DMS53 (cell line): ENCODE data around the gene AAMP.
A peak's percentile ranks its signal among the peaks of the same experiment; 100 is the strongest.

Source experiments
- DNase-seq: peaks from one replicate; lab custom pipeline; 2025; lab: John Stamatoyannopoulos, UW

The AAMP gene

GRCh38 chr2:218260166-218260565 is 9.8 kb downstream of the AAMP start:
- no peak for DNase-seq

GRCh38 chr2:218259099-218259961 is 10.6 kb downstream of the AAMP start:
- no peak for DNase-seq

- peak; percentile 34 for DNase-seq
Measured at GRCh38 chr2:218257390-218257981, 12.5 kb downstream of the AAMP start.

- no peak for DNase-seq
Measured at GRCh38 chr2:218256612-218257350, 13.2 kb downstream of the AAMP start.

GRCh38 chr2:218255446-218255845 is 14.5 kb downstream of the AAMP start:
- DNase-seq = no peak

- DNase-seq = no peak
Measured at GRCh38 chr2:218253232-218253625, 16.7 kb downstream of the AAMP start.

- DNase-seq = no peak
Measured at GRCh38 chr2:218252509-218253231, 17.3 kb downstream of the AAMP start.

- DNase-seq = no peak
Measured at GRCh38 chr2:218249691-218250090, 20.2 kb downstream of the AAMP start.

- DNase-seq = peak; percentile 22
Measured at GRCh38 chr2:218245214-218245613, 24.7 kb downstream of the AAMP start.

- DNase-seq = no peak
Measured at GRCh38 chr2:218244665-218245064, 25.3 kb downstream of the AAMP start.

- no peak for DNase-seq
Measured at GRCh38 chr2:218244204-218244603, 25.7 kb downstream of the AAMP start.

GRCh38 chr2:218238887-218239286 is 31.1 kb downstream of the AAMP start:
- DNase-seq = no peak

- no peak for DNase-seq
Measured at GRCh38 chr2:218236829-218237228, 33.1 kb downstream of the AAMP start.

- no peak for DNase-seq
Measured at GRCh38 chr2:218235017-218235416, 34.9 kb downstream of the AAMP start.

- DNase-seq = no peak
Measured at GRCh38 chr2:218234521-218234920, 35.4 kb downstream of the AAMP start.

GRCh38 chr2:218233543-218233942 is 36.4 kb downstream of the AAMP start:
- no peak for DNase-seq

- DNase-seq = peak; percentile 31
Measured at GRCh38 chr2:218230882-218231281, 39.1 kb downstream of the AAMP start.

- no peak for DNase-seq
Measured at GRCh38 chr2:218229851-218230250, 40.1 kb downstream of the AAMP start.

GRCh38 chr2:218229239-218229638 is 40.7 kb downstream of the AAMP start:
- DNase-seq = no peak

GRCh38 chr2:218228366-218229090 is 41.4 kb downstream of the AAMP start:
- no peak for DNase-seq

- no peak for DNase-seq
Measured at GRCh38 chr2:218226903-218227302, 43.0 kb downstream of the AAMP start.

GRCh38 chr2:218224186-218224585 is 45.8 kb downstream of the AAMP start:
- DNase-seq = no peak
